Upper lobe of left lung (tissue), 6 donors: ENCODE data around the gene GPC1. TPM values are rescaled to one million over a fixed set of nuclear protein-coding genes. Genes with fewer than 3 reads are reported as not detected.

Source experiments
- ATAC-seq, 2 donors: fragments of 200-7000 bp; cut with Tn5 transposase; one replicate each; pipeline ENCODE4 v1.9.1; 2022; ENCODE audit warnings: mild to moderate bottlenecking in 2 of 2, moderate library complexity in 2 of 2; ENCODE audit not compliant: low FRiP score in 2 of 2
- DNase-seq, 2 donors: peaks; one replicate each; pipeline ENCODE4 v3.0.0-alpha.2; 2019 to 2020
- H3K27ac ChIP-seq, 4 donors: fragments of 200-600 bp; sonication (generic); one replicate each; pipeline ENCODE4 v1.5.1; 2016 to 2019
- H3K27me3 ChIP-seq, 4 donors: fragments of 200-600 bp; sonication (generic); one replicate each; pipeline ENCODE4 v1.5.1; 2017 to 2019
- H3K36me3 ChIP-seq, 4 donors: fragments of 200-600 bp; sonication (generic); one replicate each; pipeline ENCODE4 v1.5.1; 2016 to 2019
- H3K4me1 ChIP-seq, 4 donors: fragments of 200-600 bp; sonication (generic); one replicate each; pipeline ENCODE4 v1.5.1; 2018 to 2019
- H3K4me3 ChIP-seq, 4 donors: fragments of 200-600 bp; sonication (generic); one replicate each; pipeline ENCODE4 v1.5.1; 2017 to 2019; ENCODE audit warnings: mild to moderate bottlenecking in 2 of 4, moderate library complexity in 1 of 4
- H3K9me3 ChIP-seq, 4 donors: fragments of 200-600 bp; sonication (generic); one replicate each; pipeline ENCODE4 v1.5.1; 2018 to 2019
- EP300 ChIP-seq, 4 donors: sonication (generic); formaldehyde crosslinking; IDR thresholded peaks; one replicate each; pipeline ENCODE4 v1.5.1; 2017; ENCODE audit warnings: antibody characterized with exemption in 4 of 4, control low read depth in 2 of 4
- POLR2A ChIP-seq, 4 donors: fragments of 450-650 bp; IDR thresholded peaks; one replicate each; pipeline ENCODE4 v1.5.1; 2016 to 2017; ENCODE audit warnings: antibody characterized with exemption in 4 of 4, mild to moderate bottlenecking in 2 of 4
- POLR2AphosphoS5 ChIP-seq, 2 donors: sonication (generic); formaldehyde crosslinking; IDR thresholded peaks; one replicate each; pipeline ENCODE4 v1.5.1; 2017; ENCODE audit warnings: antibody characterized with exemption in 2 of 2
- WGBS, 2 donors: methylation state at CpG; one replicate each; pipeline ENCODE4 v1.1.5; 2017 to 2018; 5-methylcytosine and 5-hydroxymethylcytosine counted together
- total RNA-seq, 6 donors: library from RNA; depleted of rRNA in 4 of 6; stranded (reverse); fragments of >200 nt in 4 of 6; gene quantifications; one replicate each; pipeline versions ENCODE4 v1.1.0 to v1.2.1, GENCODE V29; 2016 to 2021
- TF ChIP-seq, protein P1 (sequence below), 6 experiments: fragments of 450-650 bp in 4 of 6; fragments of 200-600 bp in 2 of 6; sonication (generic) in 2 of 6; IDR thresholded peaks; one replicate each; pipeline ENCODE4 v1.5.1; 2016 to 2019; ENCODE audit warnings: antibody characterized with exemption in 6 of 6
- donor health status: DM: no; HTN: no; CAD: no; lungs with moderate emphysema.
- donor health status: DM: no; HTN: yes; CAD: no; lungs with severe emphysema.

GPC1 gene
- total RNA-seq, 6 donors from 2014 or later: 16.8 to 45.5 (median 33.2) TPM

DNA sequence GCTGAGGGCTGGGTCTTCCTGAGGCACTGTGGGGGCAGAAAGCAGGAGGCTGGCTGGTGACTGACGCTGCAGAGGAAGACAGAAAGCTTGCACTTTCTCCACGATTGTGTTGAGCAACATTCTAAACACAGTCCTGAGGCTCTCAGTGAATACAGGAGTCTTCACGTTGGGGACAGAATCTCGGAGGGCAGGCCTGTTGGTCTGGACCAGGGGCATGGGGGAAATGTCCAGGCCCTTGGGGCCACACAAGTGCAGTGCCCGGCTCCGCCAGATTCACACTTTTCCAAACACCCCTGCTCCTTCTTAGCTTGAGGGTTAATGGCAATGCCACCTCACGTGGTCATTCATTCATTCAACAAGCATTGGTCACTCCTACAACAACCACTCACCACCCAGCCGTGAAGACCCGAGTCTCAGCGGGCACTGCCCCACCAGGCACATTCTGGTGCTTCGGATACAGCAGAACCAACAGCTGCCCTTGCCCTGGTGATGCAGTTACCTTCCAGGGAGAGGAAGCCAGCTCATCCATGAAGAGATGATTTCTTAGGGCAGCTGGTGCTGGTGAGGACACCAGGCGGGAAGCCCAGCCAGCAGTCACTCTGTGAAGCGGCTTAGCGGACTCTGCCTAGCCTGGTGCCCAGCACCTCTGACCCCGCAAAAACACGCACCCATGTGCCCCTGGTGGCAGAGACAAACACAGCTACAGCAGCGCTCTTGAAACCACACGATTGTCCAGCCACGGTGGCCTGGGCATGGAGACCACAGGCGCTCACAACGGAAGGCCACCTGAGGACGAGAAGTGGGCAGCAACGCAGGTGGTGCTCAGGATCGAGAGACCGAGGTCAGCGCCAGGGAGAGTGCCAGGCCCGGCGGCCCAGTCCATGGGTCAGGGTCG, 10.9 kb upstream of the GPC1 start:
- 84 to 91% methylated on average over 22 to 28 of the region's 29 CpGs for WGBS, 2 donors
- no peaks in the 10 kb centered on the region for H3K36me3 ChIP-seq
- ATAC-seq (no peak), DNase-seq (peak; percentile 10 to 52)
- no peaks in the 10 kb centered on the region for H3K4me1 ChIP-seq
- H3K27ac ChIP-seq: no peak overlapping the region
- H3K27me3 ChIP-seq: no peaks in the 10 kb centered on the region
- H3K9me3 ChIP-seq: peaks cover 0 to 6% (median 3%) of the 10 kb centered on the region in 4 donors
- TF ChIP-seq EP300 (IDR thresholded peaks at IDR 0.05) (no peak), POLR2AphosphoS5 (IDR thresholded peaks at IDR 0.05) (no peak), POLR2A (IDR thresholded peaks at IDR 0.05) (no peak)
- TF ChIP-seq, protein P1, sequence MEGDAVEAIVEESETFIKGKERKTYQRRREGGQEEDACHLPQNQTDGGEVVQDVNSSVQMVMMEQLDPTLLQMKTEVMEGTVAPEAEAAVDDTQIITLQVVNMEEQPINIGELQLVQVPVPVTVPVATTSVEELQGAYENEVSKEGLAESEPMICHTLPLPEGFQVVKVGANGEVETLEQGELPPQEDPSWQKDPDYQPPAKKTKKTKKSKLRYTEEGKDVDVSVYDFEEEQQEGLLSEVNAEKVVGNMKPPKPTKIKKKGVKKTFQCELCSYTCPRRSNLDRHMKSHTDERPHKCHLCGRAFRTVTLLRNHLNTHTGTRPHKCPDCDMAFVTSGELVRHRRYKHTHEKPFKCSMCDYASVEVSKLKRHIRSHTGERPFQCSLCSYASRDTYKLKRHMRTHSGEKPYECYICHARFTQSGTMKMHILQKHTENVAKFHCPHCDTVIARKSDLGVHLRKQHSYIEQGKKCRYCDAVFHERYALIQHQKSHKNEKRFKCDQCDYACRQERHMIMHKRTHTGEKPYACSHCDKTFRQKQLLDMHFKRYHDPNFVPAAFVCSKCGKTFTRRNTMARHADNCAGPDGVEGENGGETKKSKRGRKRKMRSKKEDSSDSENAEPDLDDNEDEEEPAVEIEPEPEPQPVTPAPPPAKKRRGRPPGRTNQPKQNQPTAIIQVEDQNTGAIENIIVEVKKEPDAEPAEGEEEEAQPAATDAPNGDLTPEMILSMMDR (IDR thresholded peaks at IDR 0.05): no peak
- no peak overlapping the region for H3K4me3 ChIP-seq

DNA sequence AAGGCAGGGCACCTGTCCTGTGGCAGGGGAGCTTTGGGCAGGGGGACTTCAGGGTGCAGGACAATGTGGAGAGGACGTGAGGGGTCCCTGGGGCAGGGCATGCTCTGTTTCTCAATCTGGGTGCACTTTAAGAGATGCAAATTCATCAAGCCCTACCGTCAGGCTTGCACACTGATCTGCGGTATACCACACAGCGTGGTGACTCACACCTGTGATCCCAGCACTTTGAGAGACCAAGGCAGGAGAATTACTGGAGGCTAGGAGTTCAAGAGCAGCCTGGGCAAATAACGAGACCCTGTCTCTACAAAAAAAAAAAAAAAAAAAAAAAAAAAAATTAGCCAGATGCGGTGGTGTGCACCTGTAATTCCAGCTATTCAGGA, 10.2 kb upstream of the GPC1 start:
- no peaks in the 10 kb centered on the region for H3K4me1 ChIP-seq
- peaks cover 0 to 6% (median 2%) of the 10 kb centered on the region in 4 donors for H3K9me3 ChIP-seq
- no peak overlapping the region for H3K27ac ChIP-seq
- H3K36me3 ChIP-seq: no peaks in the 10 kb centered on the region
- H3K4me3 ChIP-seq: no peak overlapping the region
- TF ChIP-seq POLR2AphosphoS5 (IDR thresholded peaks at IDR 0.05) (no peak), EP300 (IDR thresholded peaks at IDR 0.05) (no peak), POLR2A (IDR thresholded peaks at IDR 0.05) (no peak)
- TF ChIP-seq, protein P1 (IDR thresholded peaks at IDR 0.05): no peak
- no peaks in the 10 kb centered on the region for H3K27me3 ChIP-seq
- peak in 1 of 2 donors; percentile 16 for DNase-seq
- ATAC-seq: no peak
- 89 to 94% methylated on average over 6 of the region's 6 CpGs for WGBS, 2 donors

GRCh38 chr2:240425697-240426096, 9.8 kb upstream of the GPC1 start:
- ATAC-seq: no peak
- Histone ChIP-seq H3K36me3 (no peaks in the 10 kb centered on the region), H3K4me1 (no peaks in the 10 kb centered on the region), H3K27ac (no peak overlapping the region), H3K27me3 (no peaks in the 10 kb centered on the region), H3K4me3 (no peak overlapping the region), H3K9me3 (peaks cover 0 to 6% (median 2%) of the 10 kb centered on the region in 4 donors)
- 80 to 88% methylated on average over 5 of the region's 5 CpGs for WGBS, 2 donors
- peak in 1 of 2 donors; percentile 8 for DNase-seq
- TF ChIP-seq POLR2AphosphoS5 (IDR thresholded peaks at IDR 0.05) (no peak), EP300 (IDR thresholded peaks at IDR 0.05) (no peak), POLR2A (IDR thresholded peaks at IDR 0.05) (no peak)
- TF ChIP-seq, protein P1 (IDR thresholded peaks at IDR 0.05): no peak

- H3K4me1 ChIP-seq: no peaks in the 10 kb centered on the region
Observed at GRCh38 chr2:240426845-240427721, 8.4 kb upstream of the GPC1 start.

More at GRCh38 chr2:240426845-240427721, 8.4 kb upstream of the GPC1 start:
- WGBS, 2 donors: 53 to 66% methylated on average over 18 to 21 of the region's 21 CpGs
- H3K27ac ChIP-seq: peak overlapping the region in 1 of 4 donors; percentile 27
- H3K4me3 ChIP-seq: no peak overlapping the region
- ATAC-seq (no peak), DNase-seq (peak in 1 of 2 donors; percentile 71)
- no peaks in the 10 kb centered on the region for H3K36me3 ChIP-seq
- no peaks in the 10 kb centered on the region for H3K27me3 ChIP-seq
- TF ChIP-seq, protein P1 (IDR thresholded peaks at IDR 0.05): peak in 1 of 6 experiments; percentile 19
- no peak for TF ChIP-seq POLR2AphosphoS5 (IDR thresholded peaks at IDR 0.05)
- no peaks in the 10 kb centered on the region for H3K9me3 ChIP-seq
